Measurements from ENCODE around the gene MKNK2. TPM values are rescaled to one million over a fixed set of nuclear protein-coding genes. Genes with fewer than 3 reads are reported as not detected.
A peak's percentile ranks its signal among the peaks of the same experiment; 100 is the strongest.

Gene MKNK2
- total and polyA plus RNA-seq, 2 of the 13 experiments (the other 11 are each of a cell fraction or from before 2014, with no cell fraction given): 44.9 to 112 TPM

- TF ChIP-seq, protein P1, sequence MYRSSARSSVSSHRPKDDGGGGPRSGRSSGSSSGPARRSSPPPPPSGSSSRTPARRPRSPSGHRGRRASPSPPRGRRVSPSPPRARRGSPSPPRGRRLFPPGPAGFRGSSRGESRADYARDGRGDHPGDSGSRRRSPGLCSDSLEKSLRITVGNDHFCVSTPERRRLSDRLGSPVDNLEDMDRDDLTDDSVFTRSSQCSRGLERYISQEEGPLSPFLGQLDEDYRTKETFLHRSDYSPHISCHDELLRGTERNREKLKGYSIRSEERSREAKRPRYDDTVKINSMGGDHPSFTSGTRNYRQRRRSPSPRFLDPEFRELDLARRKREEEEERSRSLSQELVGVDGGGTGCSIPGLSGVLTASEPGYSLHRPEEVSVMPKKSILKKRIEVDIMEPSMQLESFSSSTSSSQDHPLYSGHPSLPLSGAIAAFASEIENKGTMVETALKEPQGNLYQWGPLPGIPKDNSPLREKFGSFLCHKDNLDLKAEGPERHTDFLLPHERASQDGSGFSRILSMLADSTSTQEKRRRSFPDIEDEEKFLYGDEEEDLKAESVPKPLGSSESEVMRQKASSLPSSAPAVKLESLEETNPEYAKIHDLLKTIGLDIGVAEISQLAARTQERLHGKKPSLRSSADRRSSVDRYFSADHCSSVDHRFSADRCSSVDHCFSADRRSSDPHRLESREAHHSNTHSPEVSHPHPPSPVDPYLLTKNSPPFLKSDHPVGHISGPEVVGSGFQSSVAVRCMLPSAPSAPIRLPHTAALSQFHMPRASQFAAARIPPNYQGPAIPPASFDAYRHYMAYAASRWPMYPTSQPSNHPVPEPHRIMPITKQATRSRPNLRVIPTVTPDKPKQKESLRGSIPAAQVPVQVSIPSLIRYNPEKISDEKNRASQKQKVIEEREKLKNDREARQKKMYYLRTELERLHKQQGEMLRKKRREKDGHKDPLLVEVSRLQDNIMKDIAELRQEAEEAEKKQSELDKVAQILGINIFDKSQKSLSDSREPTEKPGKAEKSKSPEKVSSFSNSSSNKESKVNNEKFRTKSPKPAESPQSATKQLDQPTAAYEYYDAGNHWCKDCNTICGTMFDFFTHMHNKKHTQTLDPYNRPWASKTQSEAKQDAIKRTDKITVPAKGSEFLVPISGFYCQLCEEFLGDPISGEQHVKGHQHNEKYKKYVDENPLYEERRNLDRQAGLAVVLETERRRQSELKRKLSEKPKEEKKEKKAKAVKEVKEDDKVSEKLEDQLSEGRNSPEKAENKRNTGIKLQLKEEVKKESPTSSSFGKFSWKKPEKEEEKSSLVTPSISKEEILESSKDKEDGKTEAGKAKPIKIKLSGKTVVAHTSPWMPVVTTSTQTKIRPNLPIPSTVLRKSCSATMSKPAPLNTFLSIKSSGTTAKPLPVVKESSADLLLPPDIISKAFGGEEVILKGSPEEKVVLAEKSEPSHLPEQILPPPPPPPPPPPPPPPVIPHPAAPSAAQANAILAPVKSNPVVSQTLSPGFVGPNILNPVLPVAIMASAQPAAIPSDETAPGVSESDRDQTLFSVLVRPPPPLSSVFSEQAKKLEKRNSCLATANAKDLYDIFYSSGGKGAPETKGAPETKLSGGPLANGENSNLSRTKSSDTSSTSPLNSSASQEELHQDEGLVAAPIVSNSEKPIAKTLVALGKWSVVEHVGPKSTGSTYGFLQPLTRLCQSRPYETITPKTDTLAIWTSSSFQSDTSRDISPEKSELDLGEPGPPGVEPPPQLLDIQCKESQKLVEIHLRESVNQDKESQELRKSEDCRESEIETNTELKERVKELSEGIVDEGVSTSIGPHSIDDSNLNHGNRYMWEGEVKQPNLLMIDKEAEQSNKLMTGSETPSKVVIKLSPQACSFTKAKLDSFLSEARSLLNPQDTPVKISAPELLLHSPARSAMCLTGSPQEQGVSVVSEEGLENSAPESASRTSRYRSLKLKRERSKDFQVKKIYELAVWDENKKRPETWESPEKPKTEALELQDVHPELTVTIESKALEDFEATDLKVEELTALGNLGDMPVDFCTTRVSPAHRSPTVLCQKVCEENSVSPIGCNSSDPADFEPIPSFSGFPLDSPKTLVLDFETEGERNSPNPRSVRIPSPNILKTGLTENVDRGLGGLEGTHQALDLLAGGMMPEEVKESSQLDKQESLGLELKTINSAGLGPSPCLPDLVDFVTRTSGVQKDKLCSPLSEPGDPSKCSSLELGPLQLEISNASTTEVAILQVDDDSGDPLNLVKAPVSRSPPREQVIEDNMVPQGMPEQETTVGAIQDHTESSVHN (CRISPR knock-in tag; IDR thresholded peaks at IDR 0.05): peak; percentile 47; the same call in 1 of the 2 replicates
- TF ChIP-seq TRIM24 (CRISPR knock-in tag; IDR thresholded peaks at IDR 0.05) (peak; percentile 86), ZBTB3 (CRISPR knock-in tag; IDR thresholded peaks at IDR 0.05; ENCODE audit: borderline replicate concordance, low read depth) (peak; percentile 93), BHLHE40 (IDR thresholded peaks at IDR 0.05; ENCODE audit: low read length) (peak; percentile 99), RARA (CRISPR knock-in tag; IDR thresholded peaks at IDR 0.05) (peak; percentile 97), ZNF331 (CRISPR knock-in tag; IDR thresholded peaks at IDR 0.05) (peak; percentile 71), ZEB1 (IDR thresholded peaks at IDR 0.05; ENCODE audit: insufficient replicate concordance, low read depth) (peak; percentile 77), ZNF558 (CRISPR knock-in tag; IDR thresholded peaks at IDR 0.05; ENCODE audit: borderline replicate concordance) (peak; percentile 69; the same call in 1 of the 2 replicates), DRAP1 (CRISPR knock-in tag; IDR thresholded peaks at IDR 0.05) (peak; percentile 74), NCOR1 (IDR thresholded peaks at IDR 0.05; ENCODE audit: borderline replicate concordance, low read length) (peak; percentile 77; the same call in 1 of the 2 replicates), NR2C2 (CRISPR knock-in tag; IDR thresholded peaks at IDR 0.05; ENCODE audit: borderline replicate concordance) (peak; percentile 47; the same call in 1 of the 2 replicates), LCORL (IDR thresholded peaks at IDR 0.05) (peak; percentile 54; the same call in 1 of the 2 replicates), LCORL (CRISPR knock-in tag; IDR thresholded peaks at IDR 0.05) (peak; percentile 99), HOXD1 (CRISPR knock-in tag; IDR thresholded peaks at IDR 0.05) (peak; percentile 74; the same call in 1 of the 2 replicates), CEBPG (CRISPR knock-in tag; IDR thresholded peaks at IDR 0.05) (peak; percentile 99), ZNF501 (CRISPR knock-in tag; IDR thresholded peaks at IDR 0.05) (peak; percentile 67), ZNF414 (CRISPR knock-in tag; IDR thresholded peaks at IDR 0.05) (peak; percentile 82), JUNB (CRISPR knock-in tag; IDR thresholded peaks at IDR 0.05; ENCODE audit: borderline replicate concordance) (peak; percentile 82), ETV5 (CRISPR knock-in tag; IDR thresholded peaks at IDR 0.05; ENCODE audit: borderline replicate concordance) (peak; percentile 71; the same call in 1 of the 2 replicates), ZMYM3 (CRISPR knock-in tag; IDR thresholded peaks at IDR 0.05) (peak; percentile 94), BCL6 (CRISPR knock-in tag; IDR thresholded peaks at IDR 0.05) (peak; percentile 73)
Measured at GRCh38 chr19:2086695-2087620, 35.9 kb upstream of the MKNK2 start (continued).

Data from HepG2 (cell line).